SK-N-SH (cell line): Measurements from ENCODE around the gene ZPR1. TPM values are rescaled to one million over a fixed set of nuclear protein-coding genes. Genes with fewer than 3 reads are reported as not detected.

ENCODE experiments used
- CTCF ChIA-PET: fragments of 300-600, 350-600 bp; formaldehyde crosslinking; extraction: SDS; loops from one replicate; lab custom pipeline; 2021; lab: Yijun Ruan, JAX
- POLR2A ChIA-PET: fragments of 350-600 bp; sonication (Branson Sonifier 250); formaldehyde crosslinking; extraction: SDS; loops from one replicate; lab custom pipeline; 2020; ENCODE audit warnings: antibody characterized with exemption, inconsistent platforms; lab: Yijun Ruan, JAX
- DNase-seq: peaks from one replicate; pipeline ENCODE4 v3.0.0; 2012
- H2AFZ ChIP-seq: fragments of 200-600 bp; sonication (generic); 2 replicates; pipeline ENCODE4 v1.8.1; 2016; ENCODE audit warnings: antibody characterized with exemption, mild to moderate bottlenecking, low read depth
- H3F3A ChIP-seq: fragments of 200-600 bp; sonication (generic); replicated peaks from 2 replicates; pipeline ENCODE3; 2016; ENCODE audit warnings: antibody characterized with exemption, mild to moderate bottlenecking; ENCODE audit not compliant: insufficient read depth
- H3K27ac ChIP-seq, 2 experiments: fragments of 200-500 bp in 1 of 2; fragments of 200-600 bp in 1 of 2; sonication (Bioruptor generic) in 1 of 2; sonication (generic), shearing (Covaris generic) in 1 of 2; 2 replicates each; pipeline versions ENCODE4 v1.5.1 to v1.6.1; 2014 to 2016; ENCODE audit warnings: low read depth in 2 of 2, inconsistent platforms in 1 of 2, low read length in 1 of 2, mild to moderate bottlenecking in 1 of 2, mixed read lengths in 1 of 2
- H3K27me3 ChIP-seq: fragments of 200-600 bp; sonication (generic), shearing (Covaris generic); 2 replicates; pipeline ENCODE4 v1.6.1; 2016; ENCODE audit warnings: mixed run types; ENCODE audit not compliant: insufficient read depth
- H3K36me3 ChIP-seq, 2 experiments: fragments of 200-500 bp in 1 of 2; fragments of 200-600 bp in 1 of 2; sonication (Bioruptor generic) in 1 of 2; sonication (generic) in 1 of 2; replicated peaks in 1 of 2; 2 replicates each; pipeline versions ENCODE3 to v1.5.1; 2014 to 2016; ENCODE audit warnings: low read length in 1 of 2, mild to moderate bottlenecking in 1 of 2; ENCODE audit not compliant: insufficient read depth in 2 of 2, control insufficient read depth in 1 of 2
- H3K4me1 ChIP-seq, 2 experiments: fragments of 200-500 bp in 1 of 2; fragments of 200-600 bp in 1 of 2; sonication (Bioruptor generic) in 1 of 2; sonication (generic), shearing (Covaris generic) in 1 of 2; 2 replicates each; pipeline versions ENCODE4 v1.5.1 to v1.6.1; 2014 to 2016; ENCODE audit warnings: low read depth in 1 of 2, low read length in 1 of 2, mixed run types in 1 of 2; ENCODE audit not compliant: insufficient read depth in 2 of 2, control insufficient read depth in 1 of 2
- H3K4me2 ChIP-seq: fragments of 200-600 bp; sonication (generic), shearing (Covaris generic); 2 replicates; pipeline ENCODE4 v1.6.1; 2017; ENCODE audit warnings: mixed run types
- H3K4me3 ChIP-seq, 2 experiments: fragments of 200-500 bp in 1 of 2; fragments of 200-600 bp in 1 of 2; sonication (Bioruptor generic) in 1 of 2; sonication (generic), shearing (Covaris generic) in 1 of 2; 2 replicates each; pipeline versions ENCODE4 v1.5.1 to v1.8.1; 2014 to 2016; ENCODE audit warnings: low read depth in 2 of 2, inconsistent platforms in 1 of 2, low read length in 1 of 2, mild to moderate bottlenecking in 1 of 2, mixed read lengths in 1 of 2, moderate library complexity in 1 of 2
- H3K79me2 ChIP-seq: fragments of 200-600 bp; sonication (generic); 2 replicates; pipeline ENCODE4 v1.8.1; 2017; ENCODE audit warnings: mild to moderate bottlenecking; ENCODE audit not compliant: insufficient read depth
- H3K9ac ChIP-seq: fragments of 200-600 bp; sonication (generic); 2 replicates; pipeline ENCODE4 v1.6.1; 2017; ENCODE audit warnings: mixed run types
- H3K9me2 ChIP-seq: fragments of 200-600 bp; sonication (generic); 2 replicates; pipeline ENCODE4 v1.6.1; 2017; ENCODE audit warnings: mixed run types
- H3K9me3 ChIP-seq: fragments of 200-600 bp; sonication (generic); 2 replicates; pipeline ENCODE4 v1.6.1; 2017; ENCODE audit warnings: mixed run types, mild to moderate bottlenecking, moderate library complexity
- H4K20me1 ChIP-seq: fragments of 200-600 bp; sonication (generic); 2 replicates; pipeline ENCODE4 v1.6.1; 2017; ENCODE audit warnings: mild to moderate bottlenecking, mixed run types; ENCODE audit not compliant: insufficient read depth
- ELF1 ChIP-seq: IDR thresholded peaks from 2 replicates; pipeline ENCODE4 v1.4.0; 2012
- EZH2phosphoT487 ChIP-seq: fragments of 200-600 bp; sonication (generic); IDR thresholded peaks from 2 replicates; pipeline ENCODE4 v1.6.1; 2017; ENCODE audit warnings: low read depth, mixed run types, mild to moderate bottlenecking, antibody characterized with exemption, moderate library complexity, borderline replicate concordance
- FOSL2 ChIP-seq: IDR thresholded peaks from 2 replicates; pipeline ENCODE4 v1.4.0; 2012; ENCODE audit warnings: low read depth, mild to moderate bottlenecking, moderate library complexity, borderline replicate concordance
- FOXJ3 ChIP-seq: sonication (generic); formaldehyde crosslinking; IDR thresholded peaks from 2 replicates; pipeline ENCODE4 v1.5.1; 2020; ENCODE audit warnings: mild to moderate bottlenecking, missing genetic modification reagents
- FOXM1 ChIP-seq: IDR thresholded peaks from 2 replicates; pipeline ENCODE4 v1.4.0; 2012; ENCODE audit warnings: low read depth, mild to moderate bottlenecking
- JUND ChIP-seq: IDR thresholded peaks from 2 replicates; pipeline ENCODE4 v1.4.0; 2012
- MXI1 ChIP-seq: IDR thresholded peaks from 2 replicates; pipeline ENCODE4 v1.6.1; 2012; ENCODE audit warnings: mild to moderate bottlenecking, low read depth, low read length, improper control_type of control experiment
- NFIC ChIP-seq: IDR thresholded peaks from 2 replicates; pipeline ENCODE4 v1.4.0; 2012; ENCODE audit warnings: borderline replicate concordance
- NRF1 ChIP-seq: IDR thresholded peaks from 2 replicates; pipeline ENCODE4 v1.6.1; 2012; ENCODE audit warnings: low read depth, mild to moderate bottlenecking, low read length
- POLR2AphosphoS5 ChIP-seq: IDR thresholded peaks from 2 replicates; pipeline ENCODE4 v1.6.1; 2012; ENCODE audit warnings: low read depth, low read length
- RXRA ChIP-seq: IDR thresholded peaks from 2 replicates; pipeline ENCODE4 v1.4.0; 2012; ENCODE audit warnings: low read depth, mild to moderate bottlenecking, borderline replicate concordance
- TAF1 ChIP-seq: IDR thresholded peaks from 2 replicates; pipeline ENCODE4 v1.6.1; 2012; ENCODE audit warnings: low read depth, mild to moderate bottlenecking, low read length, moderate library complexity, borderline replicate concordance
- WGBS: methylation state at CpG from one replicate; pipeline ENCODE4 v1.1.6; 2017; ENCODE audit warnings: low lambda C conversion rate; 5-methylcytosine and 5-hydroxymethylcytosine counted together
- polyA plus RNA-seq, 3 experiments: library from polyadenylated mRNA; depleted of rRNA; stranded (reverse); fragments of >200 nt; gene quantifications; 2 replicates each; pipeline ENCODE4 v1.2.3, GENCODE V29; 2012
- TF ChIP-seq, protein P1 (sequence below): fragments of 200-600 bp; sonication (generic); IDR thresholded peaks from 2 replicates; pipeline ENCODE4 v1.6.1; 2017; ENCODE audit warnings: antibody characterized with exemption, mild to moderate bottlenecking, moderate library complexity
- TF ChIP-seq, protein P2 (sequence below): IDR thresholded peaks from 2 replicates; pipeline ENCODE4 v1.4.0; 2012; ENCODE audit warnings: low read depth

The ZPR1 gene
- polyA plus RNA-seq, 1 of the 3 experiments (the other 2 are of a cell fraction) = 52.4 TPM

DNA sequence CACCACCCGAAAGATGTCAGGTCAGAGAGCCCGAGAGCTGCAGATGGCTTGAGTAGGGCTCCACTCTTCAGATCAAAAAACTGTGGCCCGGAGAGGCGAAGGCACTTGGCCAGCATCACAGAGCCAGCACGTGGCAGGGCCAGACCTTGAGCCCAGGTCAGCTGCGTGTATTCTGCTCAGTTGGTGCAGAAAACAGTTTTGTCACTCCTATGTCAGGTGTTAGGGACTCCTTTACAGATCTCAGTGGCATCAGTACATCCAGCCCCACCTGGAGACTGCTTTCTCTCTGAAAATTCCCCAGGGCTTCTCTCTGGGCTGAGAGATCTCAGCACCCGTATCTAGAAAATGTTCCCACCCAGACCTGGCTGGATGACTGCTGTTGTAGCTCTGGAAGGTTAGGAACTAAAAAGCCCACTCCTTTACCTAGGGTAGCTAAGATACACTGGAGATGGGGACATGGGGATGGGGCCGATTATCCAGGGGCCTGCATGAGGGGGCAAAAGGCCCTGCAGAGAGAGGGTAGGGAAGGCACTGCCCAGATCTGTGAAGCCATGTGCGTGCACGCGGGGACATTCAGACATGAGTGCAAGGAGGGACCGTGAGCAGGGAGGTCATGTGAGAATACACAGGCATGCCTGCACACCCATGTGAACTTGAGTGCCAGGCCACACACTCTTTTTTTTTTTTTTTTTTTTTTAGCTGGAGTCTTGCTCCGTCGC is 46.2 kb upstream of the ZPR1 start:
- no peaks in the 10 kb centered on the region for H3K9me3 ChIP-seq
- no peaks in the 10 kb centered on the region for H3K36me3 ChIP-seq
- no peak overlapping the region for H3K9ac ChIP-seq
- H2AFZ ChIP-seq = no peak overlapping the region
- H3F3A ChIP-seq = no peaks in the 10 kb centered on the region
- WGBS = 88% methylated on average over 14 of the region's 14 CpGs
- no peak overlapping the region for H3K4me2 ChIP-seq
- no peak for DNase-seq
- no peaks in the 10 kb centered on the region for H3K79me2 ChIP-seq
- ChIA-PET POLR2A (no interaction called here), CTCF (interaction anchor here (1.5 to 2.0 kb wide), 3 partner anchors 12 to 272 kb away, joined by 4 to 11 read pairs (median 6); partner anchors contain the start of gene APOA5)
- peaks cover 0 to 22% of the 10 kb centered on the region in 2 experiments; a peak in 1 of 4 replicates for H3K4me1 ChIP-seq
- H3K9me2 ChIP-seq = no peaks in the 10 kb centered on the region
- H3K27me3 ChIP-seq = no peaks in the 10 kb centered on the region
- no peak overlapping the region for H3K27ac ChIP-seq
- H3K4me3 ChIP-seq = no peak overlapping the region
- H4K20me1 ChIP-seq = no peaks in the 10 kb centered on the region
- no peak for TF ChIP-seq ELF1
- TF ChIP-seq RXRA = no peak
- no peak for TF ChIP-seq JUND
- TF ChIP-seq EZH2phosphoT487 = no peak
- no peak for TF ChIP-seq FOXJ3 (CRISPR knock-in tag)
- no peak for TF ChIP-seq FOXM1
- TF ChIP-seq NRF1 = no peak
- no peak for TF ChIP-seq NFIC

DNA sequence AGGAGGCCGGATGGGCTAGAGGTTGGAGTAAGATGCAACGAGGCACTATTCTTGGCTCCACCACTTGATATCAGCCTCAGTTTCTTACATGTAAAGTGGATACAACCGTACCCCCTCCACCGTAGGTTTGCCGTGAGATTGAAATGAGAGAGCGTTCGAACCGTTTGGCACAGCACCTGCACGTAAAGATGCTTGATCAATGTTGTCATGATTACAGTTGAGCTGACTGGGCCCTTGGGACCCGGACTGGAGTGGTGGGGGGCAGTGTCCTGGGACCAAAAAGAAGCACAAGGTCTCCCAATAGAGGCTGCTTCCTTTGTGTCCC is 45.6 kb upstream of the ZPR1 start:
- Histone ChIP-seq H3K27me3 (no peaks in the 10 kb centered on the region), H3K4me2 (no peak overlapping the region), H3K36me3 (no peaks in the 10 kb centered on the region), H3K4me1 (peaks cover 0 to 27% of the 10 kb centered on the region in 2 experiments; a peak in 1 of 4 replicates), H3K4me3 (no peak overlapping the region), H3K9me3 (no peaks in the 10 kb centered on the region), H3K79me2 (no peaks in the 10 kb centered on the region)
- 87% methylated on average over 10 of the region's 10 CpGs for WGBS
- DNase-seq = no peak
- CTCF ChIA-PET = interaction anchor here (1.5 to 2.0 kb wide), 3 partner anchors 12 to 273 kb away, joined by 4 to 11 read pairs (median 6); partner anchors contain the start of gene APOA5
- TF ChIP-seq FOSL2 = no peak
- TF ChIP-seq FOXJ3 (CRISPR knock-in tag) = no peak
- no peak for TF ChIP-seq RXRA
- TF ChIP-seq, protein P1, sequence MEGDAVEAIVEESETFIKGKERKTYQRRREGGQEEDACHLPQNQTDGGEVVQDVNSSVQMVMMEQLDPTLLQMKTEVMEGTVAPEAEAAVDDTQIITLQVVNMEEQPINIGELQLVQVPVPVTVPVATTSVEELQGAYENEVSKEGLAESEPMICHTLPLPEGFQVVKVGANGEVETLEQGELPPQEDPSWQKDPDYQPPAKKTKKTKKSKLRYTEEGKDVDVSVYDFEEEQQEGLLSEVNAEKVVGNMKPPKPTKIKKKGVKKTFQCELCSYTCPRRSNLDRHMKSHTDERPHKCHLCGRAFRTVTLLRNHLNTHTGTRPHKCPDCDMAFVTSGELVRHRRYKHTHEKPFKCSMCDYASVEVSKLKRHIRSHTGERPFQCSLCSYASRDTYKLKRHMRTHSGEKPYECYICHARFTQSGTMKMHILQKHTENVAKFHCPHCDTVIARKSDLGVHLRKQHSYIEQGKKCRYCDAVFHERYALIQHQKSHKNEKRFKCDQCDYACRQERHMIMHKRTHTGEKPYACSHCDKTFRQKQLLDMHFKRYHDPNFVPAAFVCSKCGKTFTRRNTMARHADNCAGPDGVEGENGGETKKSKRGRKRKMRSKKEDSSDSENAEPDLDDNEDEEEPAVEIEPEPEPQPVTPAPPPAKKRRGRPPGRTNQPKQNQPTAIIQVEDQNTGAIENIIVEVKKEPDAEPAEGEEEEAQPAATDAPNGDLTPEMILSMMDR = no peak
- no peak for TF ChIP-seq TAF1
- TF ChIP-seq, protein P2, sequence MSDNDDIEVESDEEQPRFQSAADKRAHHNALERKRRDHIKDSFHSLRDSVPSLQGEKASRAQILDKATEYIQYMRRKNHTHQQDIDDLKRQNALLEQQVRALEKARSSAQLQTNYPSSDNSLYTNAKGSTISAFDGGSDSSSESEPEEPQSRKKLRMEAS = no peak
- no peak for TF ChIP-seq POLR2AphosphoS5
- TF ChIP-seq JUND = no peak
- TF ChIP-seq MXI1 = no peak
- TF ChIP-seq NFIC = no peak
- no peak for TF ChIP-seq EZH2phosphoT487
- TF ChIP-seq, all 33 proteins: peak for 0
- POLR2A ChIA-PET = no interaction called here
- Histone ChIP-seq H2AFZ (no peak overlapping the region), H4K20me1 (no peaks in the 10 kb centered on the region), H3K27ac (no peak overlapping the region), H3F3A (no peaks in the 10 kb centered on the region), H3K9me2 (no peaks in the 10 kb centered on the region), H3K9ac (no peak overlapping the region)
